ENCODE data around the gene MAD1L1. TPM values are rescaled to one million over a fixed set of nuclear protein-coding genes. Genes with fewer than 3 reads are reported as not detected.

MAD1L1 gene
- total RNA-seq, 1 experiment from 2014 or later: 43.8 TPM

- Mint-ChIP-seq H3K27ac (no peak overlapping the region), H3K27me3 (ENCODE audit: low read depth) (no peaks in the 10 kb centered on the region), H3K4me3 (no peak overlapping the region), H3K36me3 (peaks cover 47% of the 10 kb centered on the region), H3K9me3 (no peaks in the 10 kb centered on the region), H3K4me1 (peaks cover 10% of the 10 kb centered on the region)
- DNase-seq (ENCODE audit: low spot score) (no peak), ATAC-seq (no peak)
- ChIA-PET CTCF (no interaction called here), POLR2A (interaction anchor here (0.6 kb wide), 1 partner anchor 531 kb away, joined by 3 read pairs; no protein-coding TSS in a partner anchor)
- TF ChIP-seq ARID4B (CRISPR knock-in tag; IDR thresholded peaks at IDR 0.05; ENCODE audit: borderline replicate concordance): no peak
- no peak for TF ChIP-seq NFYB (CRISPR knock-in tag; conservative IDR thresholded peaks at IDR 0.05; ENCODE audit: low read depth)
- no peak for TF ChIP-seq ETV6 (CRISPR knock-in tag; IDR thresholded peaks at IDR 0.05)
- TF ChIP-seq CBFB (CRISPR knock-in tag; IDR thresholded peaks at IDR 0.05; ENCODE audit: low read depth): no peak
- no peak for TF ChIP-seq ZSCAN18 (CRISPR knock-in tag; IDR thresholded peaks at IDR 0.05)
- TF ChIP-seq ZNF423 (CRISPR knock-in tag; IDR thresholded peaks at IDR 0.05): no peak
- TF ChIP-seq ZNF263 (CRISPR knock-in tag; IDR thresholded peaks at IDR 0.05; ENCODE audit: low read depth): no peak
Measured at GRCh38 chr7:2228921-2229320, 3.8 kb downstream of the MAD1L1 start.

DNA sequence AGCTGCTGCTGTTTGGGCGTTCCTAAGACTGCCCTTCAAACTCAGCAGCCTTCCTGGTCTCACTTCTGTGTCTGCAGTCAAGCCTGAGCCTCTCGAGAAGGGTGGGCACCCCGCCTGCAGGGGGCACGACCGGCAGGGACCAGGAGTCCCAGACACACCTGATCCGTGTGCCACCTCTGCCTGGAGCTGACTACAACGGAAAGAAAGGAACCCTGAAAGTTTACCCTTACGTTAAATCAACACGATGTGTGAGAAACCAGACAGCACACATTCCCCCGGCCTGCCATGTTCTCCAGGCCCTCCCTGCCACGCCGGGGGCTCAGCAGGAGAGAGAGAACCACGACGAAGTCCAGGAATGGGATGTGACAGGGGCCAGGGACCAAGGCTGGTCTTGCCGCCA lies 5.0 kb downstream of the MAD1L1 start:
- Mint-ChIP-seq H3K4me3 (no peak overlapping the region), H3K27ac (peak overlapping the region; percentile 49; the same call in 1 of the 2 replicates), H3K27me3 (ENCODE audit: low read depth) (no peaks in the 10 kb centered on the region), H3K36me3 (peaks cover 48% of the 10 kb centered on the region), H3K4me1 (peaks cover 4% of the 10 kb centered on the region), H3K9me3 (no peaks in the 10 kb centered on the region)
- CTCF ChIA-PET: no interaction called here
- ATAC-seq (no peak), DNase-seq (ENCODE audit: low spot score) (no peak)
- TF ChIP-seq IRF2 (CRISPR knock-in tag; IDR thresholded peaks at IDR 0.05; ENCODE audit: borderline replicate concordance, low read depth) (no peak), ERG (CRISPR knock-in tag; IDR thresholded peaks at IDR 0.05) (no peak), OVOL2 (CRISPR knock-in tag; IDR thresholded peaks at IDR 0.05; ENCODE audit: borderline replicate concordance) (no peak), CREB1 (CRISPR knock-in tag; IDR thresholded peaks at IDR 0.05) (no peak), NR1H2 (CRISPR knock-in tag; IDR thresholded peaks at IDR 0.05) (no peak), TEAD1 (CRISPR knock-in tag; IDR thresholded peaks at IDR 0.05) (no peak)
- TF ChIP-seq, protein P1, sequence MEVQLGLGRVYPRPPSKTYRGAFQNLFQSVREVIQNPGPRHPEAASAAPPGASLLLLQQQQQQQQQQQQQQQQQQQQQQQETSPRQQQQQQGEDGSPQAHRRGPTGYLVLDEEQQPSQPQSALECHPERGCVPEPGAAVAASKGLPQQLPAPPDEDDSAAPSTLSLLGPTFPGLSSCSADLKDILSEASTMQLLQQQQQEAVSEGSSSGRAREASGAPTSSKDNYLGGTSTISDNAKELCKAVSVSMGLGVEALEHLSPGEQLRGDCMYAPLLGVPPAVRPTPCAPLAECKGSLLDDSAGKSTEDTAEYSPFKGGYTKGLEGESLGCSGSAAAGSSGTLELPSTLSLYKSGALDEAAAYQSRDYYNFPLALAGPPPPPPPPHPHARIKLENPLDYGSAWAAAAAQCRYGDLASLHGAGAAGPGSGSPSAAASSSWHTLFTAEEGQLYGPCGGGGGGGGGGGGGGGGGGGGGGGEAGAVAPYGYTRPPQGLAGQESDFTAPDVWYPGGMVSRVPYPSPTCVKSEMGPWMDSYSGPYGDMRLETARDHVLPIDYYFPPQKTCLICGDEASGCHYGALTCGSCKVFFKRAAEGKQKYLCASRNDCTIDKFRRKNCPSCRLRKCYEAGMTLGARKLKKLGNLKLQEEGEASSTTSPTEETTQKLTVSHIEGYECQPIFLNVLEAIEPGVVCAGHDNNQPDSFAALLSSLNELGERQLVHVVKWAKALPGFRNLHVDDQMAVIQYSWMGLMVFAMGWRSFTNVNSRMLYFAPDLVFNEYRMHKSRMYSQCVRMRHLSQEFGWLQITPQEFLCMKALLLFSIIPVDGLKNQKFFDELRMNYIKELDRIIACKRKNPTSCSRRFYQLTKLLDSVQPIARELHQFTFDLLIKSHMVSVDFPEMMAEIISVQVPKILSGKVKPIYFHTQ (CRISPR knock-in tag; IDR thresholded peaks at IDR 0.05): no peak
- POLR2A ChIA-PET: no interaction called here
